ENCODE data around the gene NTRK2.

NTRK2 gene

GRCh38 chr9:84772511-84772910 lies 103.0 kb downstream of the NTRK2 start:
- DNase-seq (ENCODE audit: extremely low spot score, insufficient read length, low read depth) (no peak), FAIRE-seq (no peak)

DNA sequence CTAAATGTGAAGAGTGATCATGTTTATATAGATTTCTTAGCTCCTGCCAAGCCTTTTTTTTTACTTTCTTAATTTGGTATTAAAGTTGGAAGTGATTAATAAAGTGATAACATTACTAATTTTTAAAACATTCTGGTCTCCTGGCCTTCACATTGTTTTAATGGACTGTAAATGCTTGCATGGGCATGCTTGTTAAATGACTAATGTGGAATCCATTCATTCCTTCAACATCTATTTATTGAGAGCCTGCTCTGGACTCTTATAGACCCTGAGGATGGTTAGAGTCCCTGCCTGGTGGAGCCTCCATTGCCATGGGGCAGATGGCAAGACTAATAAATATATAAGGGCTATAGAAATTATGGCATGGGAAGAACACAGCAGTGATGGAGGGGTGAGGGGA lies 103.5 kb downstream of the NTRK2 start:
- no peak for FAIRE-seq

GRCh38 chr9:84775056-84775643 lies 105.6 kb downstream of the NTRK2 start:
- FAIRE-seq, result no peak

More for the DNA sequence above, 103.5 kb downstream of the NTRK2 start:
- no peak for DNase-seq (ENCODE audit: extremely low spot score, insufficient read length, low read depth)

GRCh38 chr9:84778570-84778969 lies 109.0 kb downstream of the NTRK2 start:
- no peak for DNase-seq (ENCODE audit: extremely low spot score, insufficient read length, low read depth)
- no peak for FAIRE-seq

More at GRCh38 chr9:84775056-84775643, 105.6 kb downstream of the NTRK2 start:
- DNase-seq (ENCODE audit: extremely low spot score, insufficient read length, low read depth), result no peak

DNA sequence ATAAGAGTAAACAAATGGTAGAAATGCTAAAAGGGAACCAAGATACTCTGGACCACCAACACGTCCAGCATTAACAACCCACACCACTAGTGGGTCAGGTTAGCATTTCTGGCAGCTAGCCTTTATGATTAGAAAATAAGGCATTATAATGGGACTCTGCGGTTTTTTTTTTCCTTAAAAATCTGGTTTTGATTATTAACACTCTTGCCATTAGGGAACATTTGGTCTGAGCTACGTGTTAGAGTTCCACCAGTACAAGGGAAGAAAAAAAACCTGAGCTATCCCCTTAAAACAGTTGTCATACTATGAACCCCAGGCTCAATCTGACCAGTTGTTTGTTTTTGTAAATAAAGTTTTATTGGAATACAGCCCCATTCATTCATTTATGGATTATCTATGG lies 110.4 kb downstream of the NTRK2 start:
- no peak for FAIRE-seq
- DNase-seq (ENCODE audit: extremely low spot score, insufficient read length, low read depth), result no peak

GRCh38 chr9:84780385-84780784 lies 110.9 kb downstream of the NTRK2 start:
- FAIRE-seq, result peak; percentile 44
- no peak for DNase-seq (ENCODE audit: extremely low spot score, insufficient read length, low read depth)

GRCh38 chr9:84781458-84781857 lies 111.9 kb downstream of the NTRK2 start:
- DNase-seq (ENCODE audit: extremely low spot score, insufficient read length, low read depth), result peak; percentile 15
- FAIRE-seq, result peak; percentile 63

DNA sequence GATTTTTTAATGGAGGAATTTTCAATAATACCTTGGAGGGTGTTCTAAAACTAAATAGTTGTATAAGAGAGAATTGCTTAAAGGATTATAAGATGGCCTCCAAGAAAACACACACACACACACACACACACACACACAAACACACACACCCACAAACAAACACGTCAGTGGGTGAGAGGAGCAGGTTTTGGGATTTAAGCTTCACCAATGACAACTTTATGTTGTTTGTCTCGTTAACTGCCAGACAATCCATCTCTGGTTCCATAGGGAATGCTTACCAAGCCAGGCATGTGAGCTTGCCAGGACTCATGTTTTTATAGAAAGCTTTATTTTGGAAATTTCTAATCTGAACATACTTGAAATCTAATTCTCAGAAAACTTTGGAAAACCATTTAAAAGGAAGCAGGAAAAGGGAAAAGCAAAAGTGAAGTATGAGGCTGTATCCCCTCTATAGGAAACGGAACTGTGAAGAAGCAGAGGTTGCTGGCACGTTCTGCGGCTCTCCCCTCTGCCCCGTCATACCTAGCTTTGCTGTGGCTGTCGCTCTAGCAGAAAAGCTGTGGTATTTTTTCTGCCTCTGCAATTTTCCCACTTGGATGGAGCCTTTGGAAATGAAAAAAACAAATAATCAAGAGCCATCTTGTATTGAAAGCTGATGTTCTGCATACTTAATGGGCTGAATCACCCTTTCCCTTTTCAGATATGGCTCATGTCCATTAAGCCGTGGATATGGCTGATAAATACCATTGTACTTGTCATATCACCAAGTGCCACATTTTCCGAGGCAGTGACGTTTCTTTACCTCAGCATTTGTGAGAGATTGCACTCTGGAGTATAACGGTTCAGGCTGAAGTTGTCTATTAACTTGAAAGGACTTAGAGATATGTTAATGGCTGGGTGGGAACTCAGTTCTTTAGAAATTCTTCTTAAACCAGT lies 112.7 kb downstream of the NTRK2 start:
- FAIRE-seq, result no peak
- DNase-seq (ENCODE audit: extremely low spot score, insufficient read length, low read depth), result no peak

DNA sequence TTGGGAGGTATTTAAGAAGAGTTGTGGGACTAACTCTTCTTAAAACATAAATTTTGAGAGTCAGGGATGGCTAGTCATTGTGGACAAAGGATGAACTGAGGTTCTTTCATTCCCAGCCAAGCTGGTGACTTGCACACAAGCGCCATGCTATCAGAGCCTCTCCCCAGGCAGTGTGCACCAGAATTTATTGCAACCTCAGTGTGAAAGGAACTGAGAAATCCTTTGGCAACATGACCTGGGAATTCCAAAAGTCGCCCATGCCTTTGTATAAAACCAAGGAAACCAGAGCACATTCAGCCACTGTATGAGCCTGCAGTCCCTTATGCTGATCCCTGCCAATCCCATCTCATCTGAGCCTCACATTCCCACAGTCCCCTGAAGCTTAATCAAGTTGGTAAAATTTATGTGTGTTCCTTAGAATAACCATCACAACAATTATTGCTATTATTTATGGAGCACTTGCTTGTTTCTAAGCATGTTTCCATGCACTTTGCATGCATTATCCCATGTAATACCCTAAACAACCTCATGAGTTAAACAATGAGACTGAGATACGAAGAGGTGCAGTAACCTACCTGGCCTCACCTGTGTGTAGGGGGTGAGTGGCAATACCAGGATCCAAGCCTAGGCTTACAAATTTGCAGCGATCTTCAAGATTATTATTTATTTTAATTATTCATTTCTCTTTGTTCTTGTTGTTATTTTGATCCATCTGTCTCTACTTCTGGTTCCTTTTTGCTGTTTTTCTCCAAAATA lies 116.4 kb downstream of the NTRK2 start:
- FAIRE-seq, result no peak
- no peak for DNase-seq (ENCODE audit: extremely low spot score, insufficient read length, low read depth)

- DNase-seq (ENCODE audit: extremely low spot score, insufficient read length, low read depth) (no peak), FAIRE-seq (no peak)
Measured at GRCh38 chr9:84788803-84789462, 119.4 kb downstream of the NTRK2 start.

GRCh38 chr9:84789463-84789830 lies 119.9 kb downstream of the NTRK2 start:
- no peak for DNase-seq (ENCODE audit: extremely low spot score, insufficient read length, low read depth)
- FAIRE-seq, result no peak

- FAIRE-seq, result no peak
- DNase-seq (ENCODE audit: extremely low spot score, insufficient read length, low read depth), result no peak
Measured at GRCh38 chr9:84791643-84792042, 122.1 kb downstream of the NTRK2 start.

GRCh38 chr9:84793251-84793650 lies 123.7 kb downstream of the NTRK2 start:
- no peak for DNase-seq (ENCODE audit: extremely low spot score, insufficient read length, low read depth)
- FAIRE-seq, result no peak

DNA sequence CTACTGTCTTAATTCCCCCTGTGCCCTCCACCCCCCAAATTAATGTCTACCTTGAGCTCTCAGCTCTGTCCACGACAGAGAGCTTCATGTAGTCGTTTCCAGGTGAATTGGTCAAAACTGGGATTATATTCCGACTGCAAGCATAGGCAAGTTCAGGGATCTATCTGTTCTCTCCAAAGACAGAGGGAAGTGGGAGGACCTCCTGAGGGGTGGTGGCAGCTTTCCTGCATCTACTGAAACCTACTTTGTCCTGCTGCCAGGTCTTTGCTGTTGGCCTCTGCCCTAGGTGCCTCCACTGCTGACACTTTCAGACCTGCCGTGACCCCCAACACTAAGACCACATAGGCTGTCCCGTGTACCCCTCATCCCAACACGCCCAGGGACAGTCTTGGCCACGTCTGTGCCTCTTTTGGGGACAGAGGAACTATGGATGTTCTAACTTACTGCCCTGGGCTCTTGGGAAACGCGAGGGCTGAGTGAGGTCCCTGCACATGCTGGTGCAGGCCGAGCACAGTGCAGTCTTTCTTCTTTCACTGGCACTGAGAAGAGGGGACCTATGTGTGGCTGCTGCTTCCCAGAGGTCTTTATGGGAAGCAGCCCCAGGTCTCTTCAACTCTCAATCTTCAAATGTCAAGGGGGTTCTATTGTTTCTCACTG lies 125.6 kb downstream of the NTRK2 start:
- no peak for FAIRE-seq
- no peak for DNase-seq (ENCODE audit: extremely low spot score, insufficient read length, low read depth)

DNA sequence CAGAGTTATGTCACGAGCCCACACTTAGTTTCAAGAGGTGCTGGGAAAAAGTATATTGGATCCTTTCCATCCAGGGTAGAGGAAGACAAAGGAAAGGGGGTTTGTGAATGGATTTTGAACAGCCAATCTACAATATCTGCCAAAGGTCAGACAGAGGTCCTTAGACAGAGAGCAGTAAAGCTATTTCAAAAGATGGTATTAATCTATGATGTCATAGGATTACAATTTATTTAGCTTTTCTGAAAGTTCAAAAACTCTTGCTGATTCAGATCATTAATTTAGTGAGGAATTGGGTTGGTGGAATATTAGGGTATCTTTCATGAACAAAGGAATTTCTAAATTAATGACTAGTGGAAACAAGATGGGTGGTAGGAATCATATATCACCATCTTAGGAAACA lies 126.9 kb downstream of the NTRK2 start:
- DNase-seq (ENCODE audit: extremely low spot score, insufficient read length, low read depth) (no peak), FAIRE-seq (no peak)

- no peak for FAIRE-seq
- no peak for DNase-seq (ENCODE audit: extremely low spot score, insufficient read length, low read depth)
Measured at GRCh38 chr9:84799251-84799650, 129.7 kb downstream of the NTRK2 start.

DNA sequence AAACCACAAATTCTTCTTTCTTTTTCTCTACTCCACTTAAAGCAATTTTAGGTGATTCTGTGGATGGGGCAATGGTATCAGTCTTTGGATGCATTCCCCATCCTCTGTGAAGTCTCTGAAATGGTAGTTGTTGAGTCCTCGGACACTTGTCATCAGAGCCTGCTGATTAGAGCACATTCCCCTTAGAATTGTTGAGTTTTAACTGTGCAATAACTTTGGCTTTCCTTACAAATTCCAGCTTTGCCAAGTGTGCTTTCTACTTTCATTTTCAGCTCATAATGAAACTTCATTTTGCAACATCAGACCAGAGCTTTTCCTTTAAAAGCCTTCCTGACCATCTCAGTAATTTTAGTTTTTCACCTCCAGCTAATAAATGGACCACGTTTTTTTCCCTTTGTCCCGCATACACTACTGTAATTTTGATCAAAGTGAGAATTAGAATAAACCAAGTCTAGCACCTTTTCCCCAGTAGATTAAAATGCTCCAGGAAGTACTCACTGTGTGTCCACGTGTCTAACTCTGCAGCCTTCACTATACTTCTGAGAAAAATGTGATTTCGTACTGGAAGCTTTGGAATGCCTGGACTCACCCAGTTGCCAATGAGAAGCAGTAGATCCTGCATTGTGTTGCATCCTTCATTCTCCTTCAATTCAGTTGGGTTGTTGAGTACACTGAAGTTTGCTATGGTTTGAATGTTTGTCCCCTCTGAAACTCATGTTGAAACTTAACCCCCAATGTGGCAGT lies 135.6 kb downstream of the NTRK2 start:
- FAIRE-seq, result no peak
- DNase-seq (ENCODE audit: extremely low spot score, insufficient read length, low read depth), result no peak

DNA sequence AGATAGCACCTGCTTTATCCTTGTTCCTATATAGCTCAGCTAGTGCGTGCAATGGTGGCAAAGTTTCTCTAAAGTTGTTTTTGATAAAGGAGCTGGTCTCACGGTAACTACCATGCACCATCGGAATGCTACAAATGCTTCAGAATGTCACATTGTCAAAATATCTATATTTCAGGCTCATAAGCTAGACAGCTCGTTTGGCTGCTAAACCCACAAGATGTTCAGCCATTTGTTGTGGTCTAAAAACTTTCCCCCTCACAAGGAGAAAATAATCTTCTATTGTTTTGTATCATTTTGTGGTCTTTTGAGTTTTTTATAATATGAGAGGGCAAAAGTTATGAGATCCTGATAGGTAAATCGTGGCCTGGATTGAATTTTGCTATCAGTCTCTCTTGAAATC lies 137.9 kb downstream of the NTRK2 start:
- no peak for FAIRE-seq

GRCh38 chr9:84807870-84808390 lies 138.4 kb downstream of the NTRK2 start:
- no peak for FAIRE-seq

More for the DNA sequence above, 137.9 kb downstream of the NTRK2 start:
- DNase-seq (ENCODE audit: extremely low spot score, insufficient read length, low read depth), result no peak

More at GRCh38 chr9:84807870-84808390, 138.4 kb downstream of the NTRK2 start:
- DNase-seq (ENCODE audit: extremely low spot score, insufficient read length, low read depth), result no peak
